Lung (tissue), 12 donors: Measurements from ENCODE around the gene ZNF143. TPM values are rescaled to one million over a fixed set of nuclear protein-coding genes. Genes with fewer than 3 reads are reported as not detected.

Experiments
- ATAC-seq: fragments of 200-7000 bp; cut with Tn5 transposase; one replicate; pipeline ENCODE4 v1.9.1; 2020; ENCODE audit warnings: moderate number of reproducible peaks; ENCODE audit not compliant: insufficient read depth, low FRiP score
- DNase-seq, 3 donors: peaks; one replicate each; pipeline ENCODE4 v3.0.0-alpha.2; 2013 to 2017
- H3K27ac ChIP-seq, 2 donors: one replicate each; pipeline ENCODE4 v1.5.1; 2013; ENCODE audit warnings: mild to moderate bottlenecking in 2 of 2, moderate library complexity in 2 of 2, control low read depth in 1 of 2, inconsistent platforms in 1 of 2, low read depth in 1 of 2, low read length in 1 of 2
- H3K27me3 ChIP-seq, 3 donors: one replicate each; pipeline ENCODE4 v1.5.1; 2013; ENCODE audit warnings: low read length in 2 of 3; ENCODE audit not compliant: control insufficient read depth in 3 of 3, insufficient read depth in 3 of 3
- H3K36me3 ChIP-seq, 4 donors: one replicate each; pipeline ENCODE4 v1.5.1; 2013; ENCODE audit warnings: low read length in 4 of 4, mild to moderate bottlenecking in 1 of 4, moderate library complexity in 1 of 4; ENCODE audit not compliant: control insufficient read depth in 4 of 4, insufficient read depth in 4 of 4
- H3K4me1 ChIP-seq, 5 donors: one replicate each; pipeline ENCODE4 v1.5.1; 2013; ENCODE audit warnings: low read length in 5 of 5, mild to moderate bottlenecking in 2 of 5, moderate library complexity in 1 of 5; ENCODE audit not compliant: control insufficient read depth in 5 of 5, insufficient read depth in 5 of 5
- H3K4me3 ChIP-seq: one replicate; pipeline ENCODE4 v1.5.1; 2013; ENCODE audit warnings: mild to moderate bottlenecking, control low read depth, moderate library complexity
- H3K9ac ChIP-seq, 2 donors: one replicate each; pipeline ENCODE4 v1.5.1; 2013; ENCODE audit warnings: low read length in 2 of 2, control low read depth in 1 of 2; ENCODE audit not compliant: insufficient read depth in 1 of 2
- H3K9me3 ChIP-seq, 4 donors: one replicate each; pipeline ENCODE4 v1.5.1; 2013; ENCODE audit warnings: low read length in 3 of 4, mild to moderate bottlenecking in 1 of 4, moderate library complexity in 1 of 4; ENCODE audit not compliant: control insufficient read depth in 4 of 4, insufficient read depth in 3 of 4
- CTCF ChIP-seq: IDR thresholded peaks from 2 replicates; pipeline ENCODE4 v1.5.1; 2012; ENCODE audit warnings: mild to moderate bottlenecking; ENCODE audit errors: control extremely low read depth, extremely low read depth
- WGBS, 2 donors: extraction: QIAGEN DNeasy Blood & Tissue Kit; methylation state at CpG; one replicate each; pipeline ENCODE4 v1.1.7; 2013; 5-methylcytosine and 5-hydroxymethylcytosine counted together
- polyA plus RNA-seq, 2 donors: library from polyadenylated mRNA; stranded (reverse); fragments of 200-250 nt; gene quantifications; one replicate each; pipeline ENCODE4 v1.2.1, GENCODE V29; 2013
- total RNA-seq, 2 donors: library from RNA; depleted of rRNA in 1 of 2; stranded (reverse); fragments of >200 nt in 1 of 2; gene quantifications; one replicate each; pipeline ENCODE4 v1.2.1, GENCODE V29; 2014 to 2021
- donor health status: control.
- donor health status: control.
- donor health status: Bipolar disorder and iron deficiency.
- donor health status: healthy.
- donor health status: DM: yes; HTN: yes; CAD: no.

Gene ZNF143
- total and polyA plus RNA-seq, 4 donors = 9.7 to 32.2 (median 20.3) TPM

GRCh38 chr11:9498457-9499078 lies 37.8 kb downstream of the ZNF143 start:
- no peak overlapping the region for H3K27ac ChIP-seq
- no peak overlapping the region for H3K9ac ChIP-seq
- WGBS, 2 donors = 65 to 80% methylated on average over 4 of the region's 4 CpGs
- no peak for ATAC-seq
- peak in 1 of 3 donors; percentile 9 for DNase-seq
- H3K4me1 ChIP-seq = no peaks in the 10 kb centered on the region
- H3K36me3 ChIP-seq = peaks cover 12 to 56% (median 31%) of the 10 kb centered on the region in 4 donors
- no peak overlapping the region for H3K4me3 ChIP-seq
- TF ChIP-seq CTCF = no peak
- no peaks in the 10 kb centered on the region for H3K9me3 ChIP-seq
- H3K27me3 ChIP-seq = no peaks in the 10 kb centered on the region

- Histone ChIP-seq H3K27me3 (no peaks in the 10 kb centered on the region), H3K4me1 (peaks cover 0 to 6% (median 0%) of the 10 kb centered on the region in 5 donors), H3K9ac (no peak overlapping the region), H3K9me3 (no peaks in the 10 kb centered on the region), H3K36me3 (peaks cover 0 to 14% (median 11%) of the 10 kb centered on the region in 4 donors), H3K4me3 (no peak overlapping the region), H3K27ac (no peak overlapping the region)
- WGBS, 2 donors = 48 to 51% methylated on average over 6 of the region's 6 CpGs
- TF ChIP-seq CTCF = peak; percentile 91
- DNase-seq (peak; percentile 77 to 90 (median 87)), ATAC-seq (peak; percentile 69)
Observed at GRCh38 chr11:9506489-9507276, 45.9 kb downstream of the ZNF143 start.

GRCh38 chr11:9507277-9507580 lies 46.4 kb downstream of the ZNF143 start:
- Histone ChIP-seq H3K27ac (no peak overlapping the region), H3K36me3 (peaks cover under 1 to 13% (median 11%) of the 10 kb centered on the region in 4 donors), H3K9ac (no peak overlapping the region), H3K27me3 (no peaks in the 10 kb centered on the region), H3K4me1 (peaks cover 0 to 6% (median 0%) of the 10 kb centered on the region in 5 donors), H3K4me3 (no peak overlapping the region), H3K9me3 (no peaks in the 10 kb centered on the region)
- WGBS, 2 donors = 88 to 92% methylated on average over 1 of the region's 1 CpG
- no peak for TF ChIP-seq CTCF
- ATAC-seq (no peak), DNase-seq (no peak)
